HEK293T (cell line): ENCODE measurements around the gene FOSB.

ENCODE experiments used
- CTCF ChIA-PET: fragments of 350-600 bp; formaldehyde crosslinking; extraction: SDS; loops from one replicate; lab custom pipeline; 2021; ENCODE audit warnings: antibody characterized with exemption, inconsistent platforms; lab: Yijun Ruan, JAX
- POLR2A ChIA-PET: fragments of 350-600 bp; formaldehyde crosslinking; extraction: SDS; loops from one replicate; lab custom pipeline; 2020; ENCODE audit warnings: antibody characterized with exemption, inconsistent platforms; lab: Yijun Ruan, JAX
- DNase-seq: peaks from one replicate; pipeline ENCODE4 v3.0.0; 2012; ENCODE audit warnings: mixed read lengths; ENCODE audit errors: extremely low spot score
- FOXK2 ChIP-seq: fragments of 450-650 bp; IDR thresholded peaks from 2 replicates; pipeline ENCODE4 v1.6.1; 2016; ENCODE audit warnings: mild to moderate bottlenecking
- FOXM1 ChIP-seq: fragments of 450-650 bp; IDR thresholded peaks from 2 replicates; pipeline ENCODE4 v1.6.1; 2017; ENCODE audit warnings: mild to moderate bottlenecking, borderline replicate concordance
- SP1 ChIP-seq: fragments of 450-650 bp; IDR thresholded peaks from 2 replicates; pipeline ENCODE4 v1.6.1; 2017
- SUZ12 ChIP-seq: fragments of 450-650 bp; IDR thresholded peaks from 2 replicates; pipeline ENCODE4 v1.6.1; 2016; ENCODE audit warnings: mild to moderate bottlenecking
- TARDBP ChIP-seq: fragments of 450-650 bp; IDR thresholded peaks from 2 replicates; pipeline ENCODE4 v1.6.1; 2016

Gene FOSB

DNA sequence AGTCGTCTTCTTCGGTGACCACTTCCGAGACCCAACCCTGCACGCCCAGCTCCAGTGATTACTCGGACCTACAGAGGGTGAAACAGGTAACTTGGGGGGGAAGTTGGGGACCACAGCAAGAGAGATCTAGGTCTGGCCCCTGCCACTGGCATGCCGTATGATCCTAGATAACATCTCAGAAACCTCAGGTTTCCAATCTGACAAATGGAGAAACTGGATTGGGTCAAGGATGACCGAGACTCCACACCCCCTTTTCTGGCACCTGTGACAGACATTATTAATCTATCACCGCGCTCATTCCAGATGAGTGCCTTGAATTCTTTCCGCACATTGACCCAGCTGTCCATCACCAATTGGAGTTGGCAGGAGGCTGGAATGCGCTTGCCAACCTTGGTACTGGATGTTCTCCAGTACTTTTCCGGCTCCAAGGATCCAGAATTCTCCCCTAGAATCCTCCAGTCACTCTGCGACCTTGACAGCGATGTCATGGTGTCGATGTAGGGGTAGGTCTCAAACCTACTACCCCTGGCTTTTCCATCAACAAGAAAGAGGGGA, 56.9 kb downstream of the FOSB start:
- DNase-seq: no peak
- no peak for TF ChIP-seq TARDBP
- no peak for TF ChIP-seq SUZ12
- no peak for TF ChIP-seq FOXK2
- TF ChIP-seq SP1: no peak
- no peak for TF ChIP-seq FOXM1
- POLR2A ChIA-PET: no interaction called here
- CTCF ChIA-PET: no interaction called here
